Liver (tissue), 3 donors: Measurements from ENCODE around the gene FER.

Experiments
- EGR1 ChIP-seq, 2 donors: IDR thresholded peaks; 2 replicates each; pipeline ENCODE4 v1.6.1; 2016 to 2018; ENCODE audit warnings: antibody characterized with exemption in 2 of 2, low read depth in 2 of 2
- HNF4G ChIP-seq: IDR thresholded peaks from 2 replicates; pipeline ENCODE4 v1.6.1; 2016; ENCODE audit warnings: antibody characterized with exemption
- NR2F2 ChIP-seq: IDR thresholded peaks from 2 replicates; pipeline ENCODE4 v1.6.1; 2016; ENCODE audit warnings: antibody characterized with exemption
- RAD21 ChIP-seq, 2 donors: IDR thresholded peaks; 2 replicates each; pipeline ENCODE4 v1.6.1; 2016; ENCODE audit warnings: antibody characterized with exemption in 2 of 2, mild to moderate bottlenecking in 2 of 2
- RXRA ChIP-seq, 2 donors: IDR thresholded peaks; 2 replicates each; pipeline ENCODE4 v1.6.1; 2017 to 2018; ENCODE audit warnings: antibody characterized with exemption in 2 of 2, mild to moderate bottlenecking in 1 of 2
- SP1 ChIP-seq: IDR thresholded peaks from 2 replicates; pipeline ENCODE4 v1.6.1; 2018; ENCODE audit warnings: antibody characterized with exemption, mild to moderate bottlenecking
- TAF1 ChIP-seq: conservative IDR thresholded peaks from 2 replicates; pipeline ENCODE4 v1.6.1; 2016; ENCODE audit warnings: antibody characterized with exemption, mild to moderate bottlenecking
- YY1 ChIP-seq: IDR thresholded peaks from 2 replicates; pipeline ENCODE4 v1.6.1; 2016; ENCODE audit warnings: antibody characterized with exemption, mild to moderate bottlenecking
- TF ChIP-seq, protein P1 (sequence below): fragments of 150-350 bp; IDR thresholded peaks from 2 replicates; pipeline ENCODE4 v1.5.1; 2017; ENCODE audit warnings: improper control_type of control experiment, low read depth, low read length; ENCODE audit not compliant: missing input control
- TF ChIP-seq, protein P2 (sequence below): IDR thresholded peaks from 2 replicates; pipeline ENCODE4 v1.6.1; 2016; ENCODE audit warnings: antibody characterized with exemption
- TF ChIP-seq, protein P3 (sequence below): IDR thresholded peaks from 2 replicates; pipeline ENCODE4 v1.6.1; 2016; ENCODE audit warnings: antibody characterized with exemption
- TF ChIP-seq, protein P4 (sequence below): IDR thresholded peaks from 2 replicates; pipeline ENCODE4 v1.6.1; 2016; ENCODE audit warnings: antibody characterized with exemption, mild to moderate bottlenecking
- donor health status: healthy.
- donor health status: healthy.

DNA sequence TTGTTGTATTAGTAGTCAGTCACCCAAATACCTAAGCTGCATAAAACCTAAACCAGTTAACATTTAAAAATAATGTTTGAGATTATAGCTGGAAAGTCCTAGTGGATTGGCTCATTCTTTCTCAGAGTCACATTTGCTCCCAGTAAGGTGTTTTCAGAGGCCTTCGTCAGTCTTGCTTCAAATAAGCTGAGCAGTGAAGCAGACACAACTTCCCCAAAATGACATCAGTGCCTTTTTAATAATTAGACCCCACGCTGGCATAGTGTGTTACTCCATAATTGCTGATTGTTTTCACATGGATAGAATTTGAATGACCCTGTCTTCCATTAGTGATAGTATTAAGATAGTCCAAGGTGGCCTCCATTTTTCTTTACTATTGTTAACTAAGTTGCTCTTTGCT, 416.3 kb downstream of the FER start:
- TF ChIP-seq, protein P1, sequence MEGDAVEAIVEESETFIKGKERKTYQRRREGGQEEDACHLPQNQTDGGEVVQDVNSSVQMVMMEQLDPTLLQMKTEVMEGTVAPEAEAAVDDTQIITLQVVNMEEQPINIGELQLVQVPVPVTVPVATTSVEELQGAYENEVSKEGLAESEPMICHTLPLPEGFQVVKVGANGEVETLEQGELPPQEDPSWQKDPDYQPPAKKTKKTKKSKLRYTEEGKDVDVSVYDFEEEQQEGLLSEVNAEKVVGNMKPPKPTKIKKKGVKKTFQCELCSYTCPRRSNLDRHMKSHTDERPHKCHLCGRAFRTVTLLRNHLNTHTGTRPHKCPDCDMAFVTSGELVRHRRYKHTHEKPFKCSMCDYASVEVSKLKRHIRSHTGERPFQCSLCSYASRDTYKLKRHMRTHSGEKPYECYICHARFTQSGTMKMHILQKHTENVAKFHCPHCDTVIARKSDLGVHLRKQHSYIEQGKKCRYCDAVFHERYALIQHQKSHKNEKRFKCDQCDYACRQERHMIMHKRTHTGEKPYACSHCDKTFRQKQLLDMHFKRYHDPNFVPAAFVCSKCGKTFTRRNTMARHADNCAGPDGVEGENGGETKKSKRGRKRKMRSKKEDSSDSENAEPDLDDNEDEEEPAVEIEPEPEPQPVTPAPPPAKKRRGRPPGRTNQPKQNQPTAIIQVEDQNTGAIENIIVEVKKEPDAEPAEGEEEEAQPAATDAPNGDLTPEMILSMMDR, result no peak
- no peak for TF ChIP-seq HNF4G
- TF ChIP-seq, protein P2, sequence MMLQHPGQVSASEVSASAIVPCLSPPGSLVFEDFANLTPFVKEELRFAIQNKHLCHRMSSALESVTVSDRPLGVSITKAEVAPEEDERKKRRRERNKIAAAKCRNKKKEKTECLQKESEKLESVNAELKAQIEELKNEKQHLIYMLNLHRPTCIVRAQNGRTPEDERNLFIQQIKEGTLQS, result no peak
- TF ChIP-seq, protein P3, sequence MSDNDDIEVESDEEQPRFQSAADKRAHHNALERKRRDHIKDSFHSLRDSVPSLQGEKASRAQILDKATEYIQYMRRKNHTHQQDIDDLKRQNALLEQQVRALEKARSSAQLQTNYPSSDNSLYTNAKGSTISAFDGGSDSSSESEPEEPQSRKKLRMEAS, result no peak
- no peak for TF ChIP-seq RAD21 (IDR thresholded peaks at IDR 0.05)
- TF ChIP-seq, protein P4, sequence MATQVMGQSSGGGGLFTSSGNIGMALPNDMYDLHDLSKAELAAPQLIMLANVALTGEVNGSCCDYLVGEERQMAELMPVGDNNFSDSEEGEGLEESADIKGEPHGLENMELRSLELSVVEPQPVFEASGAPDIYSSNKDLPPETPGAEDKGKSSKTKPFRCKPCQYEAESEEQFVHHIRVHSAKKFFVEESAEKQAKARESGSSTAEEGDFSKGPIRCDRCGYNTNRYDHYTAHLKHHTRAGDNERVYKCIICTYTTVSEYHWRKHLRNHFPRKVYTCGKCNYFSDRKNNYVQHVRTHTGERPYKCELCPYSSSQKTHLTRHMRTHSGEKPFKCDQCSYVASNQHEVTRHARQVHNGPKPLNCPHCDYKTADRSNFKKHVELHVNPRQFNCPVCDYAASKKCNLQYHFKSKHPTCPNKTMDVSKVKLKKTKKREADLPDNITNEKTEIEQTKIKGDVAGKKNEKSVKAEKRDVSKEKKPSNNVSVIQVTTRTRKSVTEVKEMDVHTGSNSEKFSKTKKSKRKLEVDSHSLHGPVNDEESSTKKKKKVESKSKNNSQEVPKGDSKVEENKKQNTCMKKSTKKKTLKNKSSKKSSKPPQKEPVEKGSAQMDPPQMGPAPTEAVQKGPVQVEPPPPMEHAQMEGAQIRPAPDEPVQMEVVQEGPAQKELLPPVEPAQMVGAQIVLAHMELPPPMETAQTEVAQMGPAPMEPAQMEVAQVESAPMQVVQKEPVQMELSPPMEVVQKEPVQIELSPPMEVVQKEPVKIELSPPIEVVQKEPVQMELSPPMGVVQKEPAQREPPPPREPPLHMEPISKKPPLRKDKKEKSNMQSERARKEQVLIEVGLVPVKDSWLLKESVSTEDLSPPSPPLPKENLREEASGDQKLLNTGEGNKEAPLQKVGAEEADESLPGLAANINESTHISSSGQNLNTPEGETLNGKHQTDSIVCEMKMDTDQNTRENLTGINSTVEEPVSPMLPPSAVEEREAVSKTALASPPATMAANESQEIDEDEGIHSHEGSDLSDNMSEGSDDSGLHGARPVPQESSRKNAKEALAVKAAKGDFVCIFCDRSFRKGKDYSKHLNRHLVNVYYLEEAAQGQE, result no peak
- no peak for TF ChIP-seq SP1
- no peak for TF ChIP-seq RXRA (IDR thresholded peaks at IDR 0.05)
- TF ChIP-seq YY1, result no peak
- TF ChIP-seq TAF1, result no peak
- no peak for TF ChIP-seq NR2F2
- TF ChIP-seq EGR1 (IDR thresholded peaks at IDR 0.05; ENCODE audit: low read depth in 2 of 2), result no peak
